HG03575 (cell line): Measurements from ENCODE around the gene PSAP.

Experiments used
- ATAC-seq: cut with Tn5 transposase; IDR thresholded peaks from one replicate; pipeline ENCODE4 v1.9.1; 2021; ENCODE audit not compliant: unreplicated experiment, insufficient number of reproducible peaks, low FRiP score; ENCODE audit errors: extremely low read depth

PSAP gene

DNA sequence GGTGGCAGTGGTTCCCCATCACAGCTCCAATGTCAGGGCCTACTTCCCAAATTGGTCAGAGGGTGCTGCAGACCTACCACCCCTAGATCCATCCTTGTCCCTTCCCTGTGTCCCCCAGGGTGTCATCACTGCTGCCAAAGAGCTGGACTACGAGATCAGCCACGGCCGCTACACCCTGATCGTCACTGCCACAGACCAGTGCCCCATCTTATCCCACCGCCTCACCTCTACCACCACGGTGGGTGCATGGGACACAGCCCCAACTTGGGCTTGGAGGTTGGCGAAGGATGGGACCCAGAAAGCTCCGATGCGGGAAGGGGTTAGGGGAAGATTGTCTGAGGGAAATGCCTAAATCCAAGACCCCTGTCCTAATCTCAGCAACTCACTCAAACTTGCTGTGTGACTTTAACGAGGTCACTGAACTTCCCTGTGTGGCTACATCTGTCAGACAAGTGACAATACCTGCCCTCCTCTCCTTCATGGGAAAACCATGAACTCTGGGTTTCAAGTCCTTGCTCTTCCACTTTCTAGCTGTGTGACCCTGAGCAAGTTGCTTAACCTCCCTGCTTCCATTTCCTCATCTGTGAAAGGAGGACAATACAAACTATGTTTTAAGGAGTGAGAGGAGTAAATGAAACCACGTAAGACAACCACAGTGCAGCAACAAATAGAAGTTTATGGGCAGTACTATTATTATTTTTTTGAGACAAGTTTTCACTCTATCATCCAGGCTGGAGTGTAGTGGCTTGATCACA is 72.8 kb downstream of the PSAP start:
- ATAC-seq: no peak

DNA sequence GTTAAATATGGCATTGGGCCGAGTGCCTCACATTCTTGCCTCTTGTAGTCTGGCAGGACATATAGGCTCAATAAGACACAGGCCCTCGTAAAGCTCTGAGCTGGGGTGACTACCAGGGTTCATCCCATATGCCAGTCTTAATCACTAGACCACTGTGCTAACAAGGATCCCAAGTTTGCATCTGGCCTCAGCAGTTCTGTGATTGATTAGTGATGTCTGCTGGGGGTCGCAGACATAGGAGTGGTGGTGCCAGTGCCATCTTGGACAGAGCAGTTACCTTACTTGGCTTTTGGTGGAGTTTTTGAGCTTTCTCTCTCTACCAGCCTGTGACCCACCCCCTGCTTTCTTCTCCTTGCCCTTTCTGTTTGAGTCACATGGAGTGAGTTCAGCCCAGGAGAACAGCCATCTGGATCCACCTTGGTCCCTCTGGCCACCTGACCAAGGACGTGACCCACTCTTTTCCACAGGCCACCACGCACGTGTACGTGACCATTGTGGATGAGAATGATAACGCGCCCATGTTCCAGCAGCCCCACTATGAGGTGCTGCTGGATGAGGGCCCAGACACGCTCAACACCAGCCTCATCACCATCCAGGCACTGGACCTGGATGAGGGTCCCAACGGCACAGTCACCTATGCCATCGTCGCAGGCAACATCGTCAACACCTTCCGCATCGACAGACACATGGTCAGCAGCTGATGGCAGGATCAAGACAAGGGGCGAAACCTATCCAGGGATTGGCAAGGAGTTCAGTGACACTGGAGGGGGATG is 73.7 kb downstream of the PSAP start:
- ATAC-seq: no peak

DNA sequence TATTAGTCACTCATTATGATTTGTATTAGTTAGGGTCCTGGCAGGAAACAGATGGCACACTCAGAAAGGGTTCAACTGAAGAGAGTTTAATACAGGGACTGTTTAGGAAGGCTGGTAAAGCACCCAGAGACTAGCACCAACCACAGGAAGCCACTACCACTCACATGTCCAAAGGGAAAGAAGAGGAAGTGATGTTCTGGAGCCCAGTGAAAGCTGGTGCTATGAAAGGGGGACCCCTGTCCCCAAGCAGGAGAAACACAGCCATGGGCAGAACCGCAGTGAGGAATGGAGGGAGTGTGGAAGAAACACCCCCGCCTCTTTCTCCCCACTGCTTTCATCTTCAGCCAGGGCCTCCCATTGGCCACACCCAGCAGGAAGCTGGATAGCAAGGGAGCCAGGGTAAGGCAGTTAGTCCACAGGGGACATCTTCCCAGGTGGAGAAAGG is 74.5 kb downstream of the PSAP start:
- no peak for ATAC-seq

DNA sequence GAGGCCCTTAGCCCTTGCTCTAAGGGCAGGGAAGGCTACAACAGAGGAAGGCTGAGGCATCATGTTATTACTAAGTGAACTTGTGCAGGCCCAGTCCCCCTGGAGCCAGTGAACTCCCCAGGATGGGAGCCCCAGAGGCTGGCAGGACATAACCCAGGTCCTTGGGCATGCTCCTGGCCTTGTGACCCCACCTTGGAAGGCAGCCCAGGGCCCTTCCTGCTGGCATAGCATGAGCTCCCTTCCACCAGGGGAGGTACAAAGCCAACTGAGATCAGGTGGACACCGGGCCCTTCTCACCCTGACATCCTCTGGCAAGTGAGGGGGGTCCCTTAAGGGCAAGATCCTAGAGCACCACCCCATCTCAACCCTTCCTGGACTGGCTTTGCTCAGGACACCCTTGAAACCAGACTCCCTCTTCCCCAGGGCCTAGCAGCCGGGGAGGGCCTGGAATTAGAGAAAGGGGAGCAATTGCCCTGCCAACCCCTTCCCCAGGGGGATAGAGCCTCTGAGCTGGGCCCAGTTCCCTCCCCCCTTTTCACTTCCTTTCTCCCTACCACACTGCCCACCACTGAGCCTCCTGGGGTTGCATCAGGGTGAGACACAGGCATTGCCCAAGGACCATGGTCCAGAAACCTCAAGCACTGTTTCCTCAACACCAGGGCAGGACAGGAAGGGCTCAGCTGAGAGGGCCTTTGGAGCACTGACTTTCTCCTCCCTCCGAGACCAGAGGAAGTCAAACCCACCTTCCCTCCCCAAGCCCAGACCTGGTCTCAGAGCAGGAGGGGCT is 75.9 kb downstream of the PSAP start:
- ATAC-seq: no peak

DNA sequence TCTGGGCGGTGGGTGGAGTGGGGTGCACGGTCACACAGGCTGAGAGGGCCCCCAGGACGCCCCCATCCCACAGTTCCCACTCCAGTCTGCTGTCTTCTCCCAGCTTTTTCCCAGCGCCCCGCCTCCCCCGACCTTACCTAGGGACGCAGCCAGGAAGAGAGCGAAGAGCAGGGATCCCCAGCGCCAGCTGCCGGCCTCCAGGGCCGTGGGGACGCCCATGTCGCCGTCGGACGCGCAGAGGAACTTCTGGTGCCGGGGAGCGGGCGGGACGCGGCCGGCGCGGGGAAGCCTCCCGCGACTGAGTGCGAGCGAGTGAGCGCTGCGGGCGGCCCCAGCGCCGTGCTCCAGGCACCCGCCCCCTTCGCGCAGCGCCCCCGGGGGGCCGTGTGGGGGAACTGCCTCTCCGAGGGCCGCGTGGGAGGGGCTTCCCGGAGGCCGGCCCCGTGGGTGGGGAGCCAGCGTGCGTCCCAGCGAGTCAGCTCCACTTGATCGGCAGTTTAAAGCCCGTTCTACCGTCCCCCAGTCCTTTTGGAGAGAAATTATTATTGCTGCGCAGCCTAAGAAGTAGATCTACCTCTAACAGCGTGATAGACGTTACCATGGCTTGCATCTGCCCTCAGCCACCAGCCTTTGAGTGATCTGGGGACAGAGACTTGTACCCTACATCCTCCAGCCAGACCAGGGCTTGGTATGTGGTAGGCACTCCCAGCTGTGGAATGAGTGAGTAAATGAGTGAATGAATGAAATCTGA is 77.7 kb downstream of the PSAP start, which contains the start of gene VSIR:
Gene VSIR, minus strand, starts transcription at position 300 of the 751 bp plus-strand sequence. Its CDS starts 81 bp downstream, at position 219.
- no peak for ATAC-seq

DNA sequence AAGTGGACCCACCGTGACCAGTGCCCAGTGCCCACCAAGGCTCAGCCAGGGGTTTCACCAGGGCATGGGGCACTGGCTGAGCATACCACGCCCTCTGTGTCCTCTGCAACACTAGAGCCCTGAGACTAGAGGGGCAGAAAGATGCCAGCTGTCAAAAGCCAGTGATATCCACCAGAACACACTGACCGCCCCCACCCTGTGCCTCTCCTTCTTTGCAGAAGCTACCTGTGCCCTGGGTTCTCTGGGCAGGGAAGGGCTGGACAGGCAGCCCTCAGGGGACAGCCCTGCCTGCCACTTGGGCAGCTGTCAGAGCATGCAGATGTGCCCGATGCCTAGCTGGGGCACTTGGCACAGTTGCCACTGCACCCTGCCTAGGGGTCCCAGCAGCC is 78.2 kb downstream of the PSAP start:
- ATAC-seq: no peak

DNA sequence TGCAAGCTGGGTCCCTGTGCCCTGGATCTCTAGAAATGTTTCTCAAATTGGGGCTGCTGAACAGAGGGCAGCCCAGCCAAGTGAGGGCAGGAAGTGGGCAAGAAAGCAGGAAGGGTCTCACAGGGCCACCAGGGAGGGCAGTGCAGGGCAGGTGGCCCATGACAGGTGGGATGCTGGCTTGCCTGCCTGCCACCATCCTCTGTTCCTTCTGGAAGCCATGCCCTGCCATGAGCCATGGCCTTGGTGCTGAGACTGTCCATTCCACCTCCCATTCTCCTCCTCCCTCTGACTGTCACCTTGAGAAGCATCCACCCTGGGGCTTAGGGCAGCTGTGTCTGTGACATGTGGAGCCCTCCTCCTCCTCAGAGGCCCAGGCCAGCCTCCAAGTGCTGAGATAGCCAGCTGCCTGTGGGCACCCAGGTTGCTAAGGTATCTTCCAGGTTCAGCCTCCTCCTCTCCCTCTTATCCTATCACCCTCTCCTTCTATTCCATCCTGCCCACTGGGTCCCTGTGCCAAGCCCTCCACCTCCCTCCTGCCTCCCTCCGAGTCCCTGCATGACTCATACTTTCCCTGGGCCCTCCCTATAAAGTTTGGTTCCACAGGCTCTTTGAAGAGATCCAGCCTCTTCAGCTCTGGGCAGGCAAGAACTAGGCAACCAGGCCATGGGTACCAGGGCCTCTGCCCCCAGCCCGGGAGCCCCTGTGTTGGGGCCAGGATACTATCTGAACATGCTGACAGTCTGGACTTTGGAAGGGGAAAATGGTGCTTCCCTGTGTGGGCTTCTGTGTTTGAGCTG is 79.0 kb downstream of the PSAP start:
- ATAC-seq: no peak

DNA sequence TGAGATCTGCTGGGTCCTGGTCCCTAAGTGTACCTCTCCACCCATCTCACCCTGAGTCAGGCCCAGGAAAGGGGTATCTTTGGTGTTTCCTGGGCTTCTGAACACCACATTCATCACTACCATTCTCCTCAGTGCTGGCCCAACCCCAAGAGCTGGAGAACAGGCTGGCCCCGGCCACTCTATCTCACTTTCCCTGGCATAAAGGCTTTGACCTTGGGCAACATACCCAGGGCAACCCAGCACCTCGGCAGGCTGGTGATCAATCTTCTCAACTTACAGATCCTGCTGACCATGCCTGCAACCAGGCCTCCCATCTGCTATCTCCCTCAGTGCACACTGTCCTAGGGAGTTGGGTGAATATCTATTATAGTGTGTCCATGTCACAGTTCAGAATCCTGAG is 79.8 kb downstream of the PSAP start:
- no peak for ATAC-seq

DNA sequence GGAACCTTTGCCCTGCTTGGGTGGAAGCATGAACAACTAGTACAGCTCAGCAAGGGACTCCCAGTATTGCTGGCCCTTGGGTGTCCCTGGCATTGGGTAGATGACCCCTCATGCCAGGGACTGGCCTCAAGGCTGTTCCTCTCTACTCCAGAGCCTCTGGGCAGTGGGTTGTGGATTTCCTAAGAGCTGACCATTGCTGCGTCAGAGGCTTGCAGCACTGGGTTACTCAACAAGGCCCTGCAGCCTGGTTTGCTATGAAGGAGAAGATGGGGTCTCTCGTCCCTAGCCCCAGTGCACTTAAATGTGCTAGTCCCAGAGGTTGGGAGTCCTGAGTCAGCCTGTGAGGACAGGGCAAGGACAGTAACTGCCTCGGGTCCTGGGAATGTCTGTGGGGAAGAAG is 80.3 kb downstream of the PSAP start:
- no peak for ATAC-seq

DNA sequence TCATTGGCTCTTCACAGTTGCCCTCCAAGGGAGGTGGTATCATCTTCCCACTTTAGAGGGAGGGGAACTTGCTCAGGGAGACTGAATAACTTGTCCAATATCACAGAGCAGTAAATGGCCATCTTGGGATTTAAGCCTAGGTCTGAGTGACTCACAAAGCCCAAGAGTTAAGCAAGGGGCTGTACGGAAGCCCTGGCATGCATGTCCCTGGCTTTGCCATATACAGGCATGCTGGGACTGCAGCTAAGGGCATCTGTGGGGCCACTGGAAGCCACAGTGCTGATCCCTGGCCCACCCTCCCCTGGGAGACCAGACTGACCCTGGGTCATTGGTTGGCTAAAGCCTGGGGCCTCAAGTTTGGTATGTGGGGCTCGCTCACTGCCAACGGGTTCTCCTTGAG is 80.8 kb downstream of the PSAP start:
- no peak for ATAC-seq

DNA sequence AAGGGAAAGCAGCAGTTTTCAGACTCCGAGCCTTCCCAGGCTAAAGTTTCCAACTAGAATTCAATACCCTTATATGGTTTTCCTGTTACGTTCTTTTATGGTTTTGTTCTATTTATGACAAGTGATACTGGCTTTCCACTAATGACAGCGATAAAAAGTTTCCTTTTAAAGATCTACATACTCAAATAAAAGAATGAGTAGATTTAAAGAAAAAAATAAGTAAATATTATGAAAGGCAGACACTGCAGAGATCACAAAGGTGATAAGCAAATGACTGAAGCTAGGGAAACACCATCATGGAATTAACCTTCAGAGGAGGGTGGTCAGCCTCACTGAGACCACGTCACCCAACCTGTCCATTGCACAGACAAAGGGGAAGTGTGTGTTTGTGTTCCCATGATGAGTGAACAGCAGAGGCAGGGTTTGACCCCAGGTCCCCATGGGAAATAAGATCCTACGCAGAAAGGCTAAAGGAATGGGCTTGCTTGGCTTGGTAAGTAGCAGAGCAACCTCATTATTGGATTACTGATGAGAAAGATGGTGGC is 81.7 kb downstream of the PSAP start:
- peak; percentile 8 for ATAC-seq

DNA sequence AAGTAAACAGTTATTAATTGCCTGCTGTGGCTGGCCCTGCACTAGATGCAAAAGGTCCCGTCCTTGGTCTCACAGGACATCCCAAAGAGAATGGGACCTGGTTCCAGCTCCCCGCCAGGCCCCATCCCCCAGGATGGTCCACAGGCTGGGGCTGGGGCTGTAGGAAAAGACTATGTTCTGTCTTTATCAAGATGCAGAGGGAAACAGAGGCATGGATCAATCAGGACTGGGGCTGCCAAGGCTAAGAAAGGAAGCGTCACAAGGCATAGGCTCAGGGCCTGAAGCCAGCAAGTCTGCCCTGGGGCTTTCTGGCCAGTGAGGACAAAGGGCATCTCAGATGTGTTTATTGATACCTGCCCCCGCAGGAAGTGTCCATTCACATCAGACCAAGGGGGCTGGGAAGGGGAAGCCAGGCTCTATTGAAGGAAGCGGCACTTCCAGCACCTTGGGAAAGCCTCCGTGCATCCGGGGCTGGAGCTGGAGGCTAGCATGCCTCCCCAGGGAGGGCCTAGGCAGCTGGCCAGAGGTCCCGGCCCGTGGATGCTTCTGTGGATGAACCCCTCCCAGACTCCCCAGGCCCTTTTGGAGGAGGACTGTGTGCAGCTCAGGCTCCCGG is 83.5 kb downstream of the PSAP start:
- no peak for ATAC-seq

DNA sequence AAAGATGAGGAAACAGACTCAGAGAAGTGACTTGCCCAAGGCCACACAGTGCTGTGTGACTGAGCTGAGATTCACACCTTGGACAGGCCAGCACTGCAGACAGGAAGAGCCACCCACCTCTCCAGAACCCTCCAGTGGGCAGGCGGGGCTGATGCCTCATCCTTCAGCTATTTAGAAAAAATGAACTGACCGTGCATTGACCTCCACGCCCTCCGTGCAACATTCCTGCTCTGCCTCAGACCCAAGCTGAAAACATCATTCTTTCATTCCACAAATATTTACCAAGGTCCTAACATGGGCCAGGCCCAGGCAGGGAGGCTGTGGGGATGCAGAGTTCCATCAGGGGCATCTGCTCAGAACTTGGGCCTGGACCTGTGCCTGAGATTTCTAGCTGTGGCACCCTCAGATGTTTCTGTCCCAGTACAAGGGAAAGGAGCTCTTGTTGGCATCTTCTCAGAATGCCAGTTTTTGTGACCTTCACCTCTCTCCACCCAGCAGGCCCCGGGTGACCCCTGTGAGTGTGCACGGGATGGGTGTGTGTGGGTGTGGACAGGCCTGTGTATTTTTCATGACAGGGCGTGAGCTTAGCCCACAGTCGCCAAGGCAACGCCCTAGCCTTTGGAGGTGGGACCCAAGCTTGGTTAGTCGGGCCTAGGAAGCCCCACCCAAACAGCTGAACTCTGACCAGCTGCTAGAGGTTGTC is 84.2 kb downstream of the PSAP start:
- ATAC-seq: no peak
